DMS153 (cell line): ENCODE data around the gene GAPDHS.

ENCODE experiments used
- DNase-seq: peaks from one replicate; lab custom pipeline; 2025; lab: John Stamatoyannopoulos, UW

GAPDHS gene

GRCh38 chr19:35539850-35540249 is 6.6 kb downstream of the GAPDHS start:
- no peak for DNase-seq

DNA sequence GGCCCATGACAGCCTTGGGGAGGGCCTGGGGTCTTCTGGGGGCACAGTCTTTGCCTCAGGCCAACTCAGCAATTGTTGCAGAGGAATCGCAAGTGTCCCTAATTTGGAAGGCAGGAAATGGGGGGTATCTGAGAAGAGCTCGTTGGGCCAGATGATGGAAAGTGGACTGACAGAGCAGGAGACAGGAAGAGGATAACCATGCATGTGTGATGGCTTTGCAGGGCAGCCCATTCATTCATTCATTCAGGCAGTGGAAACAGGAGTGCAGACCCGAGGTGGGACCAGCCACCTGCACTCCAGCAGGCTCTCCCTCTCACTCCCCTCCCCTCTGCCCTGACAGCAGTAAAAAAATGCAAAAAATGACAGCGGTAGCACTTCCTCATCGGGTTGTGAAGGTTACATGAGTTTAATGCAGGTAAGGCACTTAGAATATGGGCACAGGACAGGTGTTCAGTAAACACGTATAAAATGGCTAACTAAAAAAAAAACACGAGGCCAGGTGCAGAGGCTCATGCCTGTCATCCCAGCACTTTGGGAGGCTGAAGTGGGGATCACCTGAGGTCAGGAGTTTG is 7.2 kb downstream of the GAPDHS start:
- DNase-seq: no peak

DNA sequence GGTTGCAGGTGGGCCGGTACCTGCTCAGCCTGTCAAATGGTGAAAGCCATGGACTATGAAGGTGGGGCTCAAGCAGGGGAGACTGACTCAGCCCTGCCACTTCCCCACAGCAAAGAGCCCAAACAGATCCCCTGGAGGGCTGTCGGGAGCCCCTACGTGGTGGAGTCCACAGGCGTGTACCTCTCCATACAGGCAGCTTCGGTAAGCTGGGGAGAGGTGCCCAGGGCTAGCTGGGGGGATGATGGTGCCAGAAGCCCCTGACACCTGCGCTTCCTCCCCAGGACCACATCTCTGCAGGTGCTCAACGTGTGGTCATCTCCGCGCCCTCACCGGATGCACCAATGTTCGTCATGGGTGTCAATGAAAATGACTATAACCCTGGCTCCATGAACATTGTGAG is 9.0 kb downstream of the GAPDHS start:
- no peak for DNase-seq

- DNase-seq: no peak
Observed at GRCh38 chr19:35543280-35544109, 10.2 kb downstream of the GAPDHS start.

- DNase-seq: no peak
Observed at GRCh38 chr19:35544110-35544802, 11.0 kb downstream of the GAPDHS start.

DNA sequence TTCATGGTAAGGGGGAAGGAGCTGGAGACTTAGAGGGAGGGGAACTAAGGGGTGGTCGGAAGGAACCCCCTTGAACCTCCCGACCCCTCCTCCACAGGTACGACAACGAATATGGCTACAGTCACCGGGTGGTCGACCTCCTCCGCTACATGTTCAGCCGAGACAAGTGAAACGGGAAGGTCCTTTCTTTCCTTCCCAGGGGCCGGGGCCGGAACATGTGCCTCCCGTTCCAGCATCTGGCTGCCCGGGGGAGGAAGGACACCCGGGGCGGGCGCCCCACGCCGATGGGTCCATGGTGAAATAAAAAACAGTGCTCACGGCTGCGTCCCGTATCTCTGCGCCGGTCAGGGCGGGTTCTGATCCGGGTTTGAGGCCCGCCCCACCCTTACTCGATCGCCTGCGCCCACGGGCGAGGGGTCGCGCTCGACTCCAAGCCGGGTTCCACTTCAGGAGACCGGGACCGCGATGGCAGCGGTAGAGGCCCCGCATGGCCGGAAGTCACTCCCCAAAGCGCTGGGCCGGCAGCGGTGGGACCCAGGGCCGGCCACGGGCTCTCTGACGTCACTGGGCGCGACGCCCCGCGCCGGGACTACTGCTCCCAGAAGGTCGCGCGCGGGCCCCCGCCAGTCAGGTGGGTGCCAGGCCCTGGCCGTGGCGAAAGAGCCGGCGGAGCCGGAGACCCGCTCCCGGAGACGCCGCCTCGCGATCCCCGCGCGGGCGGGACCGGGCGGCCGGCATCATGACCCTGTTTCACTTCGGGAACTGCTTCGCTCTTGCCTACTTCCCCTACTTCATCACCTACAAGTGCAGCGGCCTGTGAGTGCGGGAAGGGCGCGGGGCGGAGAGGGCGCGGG is 12.0 kb downstream of the GAPDHS start, which contains the start of gene TMEM147:
Gene TMEM147 (plus strand): TSS at position 626 of the 854 bp plus-strand sequence. CDS start 114 bp downstream, at position 740.
- DNase-seq: peak; percentile 52

GRCh38 chr19:35545855-35546381 is 12.7 kb downstream of the GAPDHS start:
- no peak for DNase-seq

- DNase-seq: no peak
Observed at GRCh38 chr19:35546532-35546931, 13.3 kb downstream of the GAPDHS start.

DNA sequence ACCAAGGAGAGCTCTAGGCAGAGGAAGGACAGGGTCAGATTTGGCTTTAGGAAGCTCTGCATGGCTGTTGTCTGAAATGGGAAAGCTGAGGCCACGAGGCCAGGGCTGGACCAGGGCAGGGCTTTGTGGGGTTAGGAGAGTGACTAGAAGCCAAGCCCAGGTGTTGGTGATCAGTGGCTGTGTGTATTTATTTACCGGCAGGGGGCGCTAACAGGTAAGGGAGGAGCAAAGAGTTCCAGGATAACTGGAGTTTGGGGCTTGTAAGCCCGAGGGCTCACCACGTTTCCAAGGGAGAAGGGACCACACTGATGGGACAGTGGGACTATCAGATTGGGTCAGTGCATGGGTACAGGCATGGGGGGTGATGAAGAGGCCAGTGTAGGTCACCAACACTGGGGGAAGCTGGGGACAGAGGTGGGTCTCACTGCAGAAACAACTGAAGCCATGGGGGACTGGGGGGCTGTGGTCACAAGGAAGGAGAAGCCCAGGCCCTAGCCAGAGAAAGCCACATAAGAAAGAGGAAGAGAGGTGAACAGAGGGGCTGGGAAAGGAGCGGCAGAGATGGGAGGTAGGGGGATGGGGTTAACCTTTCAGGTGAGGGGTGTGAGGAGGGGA is 16.0 kb downstream of the GAPDHS start:
- DNase-seq: peak; percentile 28

- DNase-seq: no peak
Observed at GRCh38 chr19:35549879-35550523, 16.7 kb downstream of the GAPDHS start.

DNA sequence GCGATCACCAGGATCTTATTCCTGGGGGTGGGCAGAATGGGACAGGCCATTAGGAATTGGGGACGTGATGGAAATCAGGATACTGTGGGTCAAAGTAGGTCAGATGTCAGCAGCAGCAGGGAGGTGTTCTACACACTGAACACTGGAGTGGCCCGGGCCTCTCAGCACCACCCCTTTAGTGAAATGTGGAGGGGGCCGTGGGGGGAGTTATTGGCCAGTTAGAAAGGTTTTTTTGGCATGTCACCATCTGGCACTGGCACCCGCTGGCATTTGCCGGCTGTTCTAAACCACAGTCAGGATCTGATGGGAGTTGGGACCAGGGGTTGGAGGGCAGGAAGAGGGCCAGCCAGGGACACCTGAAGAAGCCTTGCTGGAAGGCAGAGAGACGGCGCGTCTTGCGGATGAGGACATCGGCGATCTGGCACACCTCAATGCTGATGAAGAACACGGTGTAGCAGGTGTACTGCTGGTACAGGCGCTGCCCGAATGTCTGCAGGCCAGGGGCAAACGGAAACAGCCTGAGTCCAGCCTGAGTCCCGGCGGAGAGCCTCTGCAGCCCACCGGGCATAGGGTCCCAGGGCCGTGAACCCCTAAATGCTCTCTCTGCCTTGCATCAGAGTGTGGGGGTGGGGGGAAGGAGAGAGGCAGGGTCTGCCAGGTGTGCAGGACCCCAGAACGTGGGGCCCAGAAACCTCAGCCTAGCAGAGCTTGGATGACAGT is 18.0 kb downstream of the GAPDHS start:
- DNase-seq: no peak

DNA sequence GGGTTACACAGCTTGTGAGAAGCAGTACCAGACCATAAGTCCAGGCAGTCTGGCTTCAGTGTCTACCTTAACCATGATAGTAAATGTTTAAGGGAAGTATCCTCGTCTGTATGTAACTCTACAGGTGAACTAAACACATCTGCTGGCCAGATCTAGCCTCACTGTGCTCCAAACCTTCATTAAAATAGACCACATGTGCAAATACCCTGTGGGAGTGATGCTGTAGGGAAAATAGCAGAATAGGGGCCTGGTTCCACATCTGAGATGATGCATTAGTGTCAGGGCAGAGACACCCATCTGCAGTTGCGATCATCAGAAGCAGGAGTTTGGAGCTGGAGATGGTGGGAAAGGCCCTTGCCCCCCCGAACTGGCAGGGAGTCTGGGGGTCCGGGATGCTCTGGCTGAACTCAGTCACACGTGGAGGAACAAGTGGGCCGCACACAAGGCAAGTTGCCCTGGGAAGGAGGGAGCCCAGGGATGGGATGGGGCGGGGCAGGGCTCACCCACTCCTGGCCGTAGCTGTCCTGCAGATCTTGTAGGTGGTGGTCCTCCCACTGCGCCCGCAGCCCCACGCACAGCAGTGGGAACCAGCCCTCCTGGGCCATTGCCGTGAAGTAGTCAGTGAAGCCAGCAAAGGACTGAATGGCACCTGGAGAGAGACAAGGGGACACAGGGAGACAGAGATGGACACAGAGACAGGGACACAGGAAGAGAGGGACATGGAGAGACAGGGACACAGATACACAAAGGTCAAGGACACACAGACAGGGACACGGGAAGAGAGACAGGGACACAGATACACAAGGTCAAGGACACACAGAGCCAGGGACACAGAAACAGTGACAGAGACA is 19.5 kb downstream of the GAPDHS start:
- DNase-seq: no peak

DNA sequence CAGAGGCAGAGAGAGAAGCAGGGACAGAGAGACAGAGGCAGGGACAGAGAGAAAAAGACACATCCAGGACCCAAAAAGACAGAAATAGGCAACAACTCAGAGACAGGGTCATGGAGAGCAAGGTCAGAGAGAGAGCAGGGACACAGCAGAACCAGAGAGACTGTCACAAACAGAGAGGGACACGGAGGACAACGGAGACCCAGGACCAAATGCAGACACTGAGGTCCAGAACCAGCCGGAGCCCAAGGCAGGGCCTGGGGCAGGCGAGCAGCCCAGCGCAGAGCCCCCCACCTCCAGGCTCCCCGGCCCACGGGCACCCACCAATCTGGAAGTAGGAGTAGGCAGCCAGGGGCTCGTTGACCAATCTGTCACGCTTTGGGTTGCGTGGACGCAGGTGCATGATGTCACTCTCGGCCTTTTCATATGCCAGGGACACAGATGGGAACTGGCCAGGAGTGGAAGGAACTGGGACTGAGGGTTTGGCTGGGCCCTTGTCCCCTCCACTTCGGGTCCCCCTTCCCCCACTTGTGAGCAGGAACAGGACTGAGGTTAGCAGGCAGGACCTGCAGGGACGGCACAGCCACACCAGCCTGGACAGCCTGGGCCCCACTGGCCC is 20.2 kb downstream of the GAPDHS start:
- DNase-seq: no peak

GRCh38 chr19:35554076-35554475 is 20.8 kb downstream of the GAPDHS start:
- no peak for DNase-seq

GRCh38 chr19:35555301-35556005 is 22.2 kb downstream of the GAPDHS start:
- DNase-seq: no peak

GRCh38 chr19:35556025-35556590 is 22.9 kb downstream of the GAPDHS start:
- DNase-seq: no peak

GRCh38 chr19:35556846-35557538 is 23.7 kb downstream of the GAPDHS start:
- DNase-seq: no peak
